HEK293 (cell line): Measurements from ENCODE around the gene KLHL12.
"Not testable (repeated sequence)": the region's sequence is repeated elsewhere in the genome, so short reads cannot be mapped to it uniquely, and the experiment has no call there.

ENCODE experiments used
- REPIN1 ChIP-seq: fragments of 450-650 bp; formaldehyde crosslinking; IDR thresholded peaks from 2 replicates; pipeline ENCODE4 v1.5.1; 2017; ENCODE audit warnings: missing biosample characterization, missing genetic modification characterization, low read depth
- SCRT2 ChIP-seq: fragments of 450-650 bp; formaldehyde crosslinking; IDR thresholded peaks from 2 replicates; pipeline ENCODE4 v1.5.1; 2016; ENCODE audit warnings: missing biosample characterization, missing genetic modification characterization
- ZBTB7A ChIP-seq: fragments of 450-650 bp; formaldehyde crosslinking; IDR thresholded peaks from 2 replicates; pipeline ENCODE4 v1.5.1; 2016; ENCODE audit warnings: low read depth, missing biosample characterization, missing genetic modification characterization
- ZNF184 ChIP-seq: fragments of 450-650 bp; IDR thresholded peaks from 2 replicates; pipeline ENCODE4 v1.5.1; 2018; ENCODE audit warnings: missing biosample characterization, mild to moderate bottlenecking, missing genetic modification characterization
- ZNF19 ChIP-seq: fragments of 450-650 bp; formaldehyde crosslinking; IDR thresholded peaks from 2 replicates; pipeline ENCODE4; 2016; ENCODE audit warnings: missing biosample characterization, missing genetic modification characterization, low read depth
- ZNF530 ChIP-seq: fragments of 450-650 bp; formaldehyde crosslinking; IDR thresholded peaks from 2 replicates; pipeline ENCODE4 v1.5.1; 2016; ENCODE audit warnings: low read depth, missing biosample characterization, missing genetic modification characterization
- ZNF548 ChIP-seq: fragments of 450-650 bp; formaldehyde crosslinking; IDR thresholded peaks from 2 replicates; pipeline ENCODE4 v1.5.1; 2016; ENCODE audit warnings: missing biosample characterization, missing genetic modification characterization
- ZSCAN30 ChIP-seq: fragments of 450-650 bp; IDR thresholded peaks from 2 replicates; pipeline ENCODE4 v1.5.1; 2018; ENCODE audit warnings: missing biosample characterization, mild to moderate bottlenecking, missing genetic modification characterization, moderate library complexity
- TF ChIP-seq, protein P1 (sequence below): fragments of 450-650 bp; formaldehyde crosslinking; IDR thresholded peaks from 2 replicates; pipeline ENCODE4 v1.5.1; 2017; ENCODE audit warnings: missing biosample characterization, missing genetic modification characterization
- TF ChIP-seq, protein P2 (sequence below): fragments of 450-650 bp; formaldehyde crosslinking; IDR thresholded peaks from 2 replicates; pipeline ENCODE4 v1.5.1; 2016; ENCODE audit warnings: missing biosample characterization, missing genetic modification characterization, low read depth
- TF ChIP-seq, protein P3 (sequence below): fragments of 450-650 bp; formaldehyde crosslinking; IDR thresholded peaks from 2 replicates; pipeline ENCODE4 v1.5.1; 2016; ENCODE audit warnings: missing biosample characterization, missing genetic modification characterization
- TF ChIP-seq, protein P4 (sequence below): fragments of 450-650 bp; formaldehyde crosslinking; IDR thresholded peaks from 2 replicates; pipeline ENCODE4 v1.5.1; 2016; ENCODE audit warnings: missing biosample characterization, missing genetic modification characterization

DNA sequence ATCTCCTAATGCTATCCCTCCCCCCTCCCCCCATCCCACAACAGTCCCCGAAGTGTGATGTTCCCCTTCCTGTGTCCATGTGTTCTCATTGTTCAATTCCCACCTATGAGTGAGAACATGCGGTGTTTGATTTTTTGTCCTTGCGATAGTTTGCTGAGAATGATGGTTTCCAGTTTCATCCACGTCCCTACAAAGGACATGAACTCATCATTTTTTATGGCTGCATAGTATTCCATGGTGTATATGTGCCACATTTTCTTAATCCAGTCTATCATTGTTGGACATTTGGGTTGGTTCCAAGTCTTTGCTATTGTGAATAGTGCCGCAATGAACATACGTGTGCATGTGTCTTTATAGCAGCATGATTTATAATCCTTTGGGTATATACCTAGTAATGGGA lies 9.4 kb upstream of the KLHL12 start:
- TF ChIP-seq, protein P1, sequence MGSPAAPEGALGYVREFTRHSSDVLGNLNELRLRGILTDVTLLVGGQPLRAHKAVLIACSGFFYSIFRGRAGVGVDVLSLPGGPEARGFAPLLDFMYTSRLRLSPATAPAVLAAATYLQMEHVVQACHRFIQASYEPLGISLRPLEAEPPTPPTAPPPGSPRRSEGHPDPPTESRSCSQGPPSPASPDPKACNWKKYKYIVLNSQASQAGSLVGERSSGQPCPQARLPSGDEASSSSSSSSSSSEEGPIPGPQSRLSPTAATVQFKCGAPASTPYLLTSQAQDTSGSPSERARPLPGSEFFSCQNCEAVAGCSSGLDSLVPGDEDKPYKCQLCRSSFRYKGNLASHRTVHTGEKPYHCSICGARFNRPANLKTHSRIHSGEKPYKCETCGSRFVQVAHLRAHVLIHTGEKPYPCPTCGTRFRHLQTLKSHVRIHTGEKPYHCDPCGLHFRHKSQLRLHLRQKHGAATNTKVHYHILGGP (tag by site-specific recombination) = not testable (repeated sequence)
- TF ChIP-seq, protein P2, sequence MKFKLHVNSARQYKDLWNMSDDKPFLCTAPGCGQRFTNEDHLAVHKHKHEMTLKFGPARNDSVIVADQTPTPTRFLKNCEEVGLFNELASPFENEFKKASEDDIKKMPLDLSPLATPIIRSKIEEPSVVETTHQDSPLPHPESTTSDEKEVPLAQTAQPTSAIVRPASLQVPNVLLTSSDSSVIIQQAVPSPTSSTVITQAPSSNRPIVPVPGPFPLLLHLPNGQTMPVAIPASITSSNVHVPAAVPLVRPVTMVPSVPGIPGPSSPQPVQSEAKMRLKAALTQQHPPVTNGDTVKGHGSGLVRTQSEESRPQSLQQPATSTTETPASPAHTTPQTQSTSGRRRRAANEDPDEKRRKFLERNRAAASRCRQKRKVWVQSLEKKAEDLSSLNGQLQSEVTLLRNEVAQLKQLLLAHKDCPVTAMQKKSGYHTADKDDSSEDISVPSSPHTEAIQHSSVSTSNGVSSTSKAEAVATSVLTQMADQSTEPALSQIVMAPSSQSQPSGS = not testable (repeated sequence)
- TF ChIP-seq, protein P3, sequence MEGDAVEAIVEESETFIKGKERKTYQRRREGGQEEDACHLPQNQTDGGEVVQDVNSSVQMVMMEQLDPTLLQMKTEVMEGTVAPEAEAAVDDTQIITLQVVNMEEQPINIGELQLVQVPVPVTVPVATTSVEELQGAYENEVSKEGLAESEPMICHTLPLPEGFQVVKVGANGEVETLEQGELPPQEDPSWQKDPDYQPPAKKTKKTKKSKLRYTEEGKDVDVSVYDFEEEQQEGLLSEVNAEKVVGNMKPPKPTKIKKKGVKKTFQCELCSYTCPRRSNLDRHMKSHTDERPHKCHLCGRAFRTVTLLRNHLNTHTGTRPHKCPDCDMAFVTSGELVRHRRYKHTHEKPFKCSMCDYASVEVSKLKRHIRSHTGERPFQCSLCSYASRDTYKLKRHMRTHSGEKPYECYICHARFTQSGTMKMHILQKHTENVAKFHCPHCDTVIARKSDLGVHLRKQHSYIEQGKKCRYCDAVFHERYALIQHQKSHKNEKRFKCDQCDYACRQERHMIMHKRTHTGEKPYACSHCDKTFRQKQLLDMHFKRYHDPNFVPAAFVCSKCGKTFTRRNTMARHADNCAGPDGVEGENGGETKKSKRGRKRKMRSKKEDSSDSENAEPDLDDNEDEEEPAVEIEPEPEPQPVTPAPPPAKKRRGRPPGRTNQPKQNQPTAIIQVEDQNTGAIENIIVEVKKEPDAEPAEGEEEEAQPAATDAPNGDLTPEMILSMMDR = not testable (repeated sequence)
- TF ChIP-seq ZBTB7A, ZNF548, ZNF530, ZNF184, SCRT2, REPIN1, ZNF19, ZSCAN30 (tag by site-specific recombination): not testable (repeated sequence)
- TF ChIP-seq, protein P4, sequence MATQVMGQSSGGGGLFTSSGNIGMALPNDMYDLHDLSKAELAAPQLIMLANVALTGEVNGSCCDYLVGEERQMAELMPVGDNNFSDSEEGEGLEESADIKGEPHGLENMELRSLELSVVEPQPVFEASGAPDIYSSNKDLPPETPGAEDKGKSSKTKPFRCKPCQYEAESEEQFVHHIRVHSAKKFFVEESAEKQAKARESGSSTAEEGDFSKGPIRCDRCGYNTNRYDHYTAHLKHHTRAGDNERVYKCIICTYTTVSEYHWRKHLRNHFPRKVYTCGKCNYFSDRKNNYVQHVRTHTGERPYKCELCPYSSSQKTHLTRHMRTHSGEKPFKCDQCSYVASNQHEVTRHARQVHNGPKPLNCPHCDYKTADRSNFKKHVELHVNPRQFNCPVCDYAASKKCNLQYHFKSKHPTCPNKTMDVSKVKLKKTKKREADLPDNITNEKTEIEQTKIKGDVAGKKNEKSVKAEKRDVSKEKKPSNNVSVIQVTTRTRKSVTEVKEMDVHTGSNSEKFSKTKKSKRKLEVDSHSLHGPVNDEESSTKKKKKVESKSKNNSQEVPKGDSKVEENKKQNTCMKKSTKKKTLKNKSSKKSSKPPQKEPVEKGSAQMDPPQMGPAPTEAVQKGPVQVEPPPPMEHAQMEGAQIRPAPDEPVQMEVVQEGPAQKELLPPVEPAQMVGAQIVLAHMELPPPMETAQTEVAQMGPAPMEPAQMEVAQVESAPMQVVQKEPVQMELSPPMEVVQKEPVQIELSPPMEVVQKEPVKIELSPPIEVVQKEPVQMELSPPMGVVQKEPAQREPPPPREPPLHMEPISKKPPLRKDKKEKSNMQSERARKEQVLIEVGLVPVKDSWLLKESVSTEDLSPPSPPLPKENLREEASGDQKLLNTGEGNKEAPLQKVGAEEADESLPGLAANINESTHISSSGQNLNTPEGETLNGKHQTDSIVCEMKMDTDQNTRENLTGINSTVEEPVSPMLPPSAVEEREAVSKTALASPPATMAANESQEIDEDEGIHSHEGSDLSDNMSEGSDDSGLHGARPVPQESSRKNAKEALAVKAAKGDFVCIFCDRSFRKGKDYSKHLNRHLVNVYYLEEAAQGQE = not testable (repeated sequence)
